WTC11 (cell line): Measurements from ENCODE around the gene DENND4A. TPM values are rescaled to one million over a fixed set of nuclear protein-coding genes. Genes with fewer than 3 reads are reported as not detected.
"Not testable (repeated sequence)": the region's sequence is repeated elsewhere in the genome, so short reads cannot be mapped to it uniquely, and the experiment has no call there.

Experiments
- ATAC-seq: fragments of 200-7000 bp; cut with Tn5 transposase; 2 replicates; pipeline ENCODE4 v1.10.0; 2021; ENCODE audit warnings: mild to moderate bottlenecking, moderate library complexity
- CTCF ChIA-PET: fragments of 300-600 bp; sonication (Branson Sonifier 250); formaldehyde crosslinking; loops from one replicate; lab custom pipeline; 2021; ENCODE audit warnings: antibody characterized with exemption; lab: Charles Lee
- POLR2A ChIA-PET: fragments of 350-600 bp; sonication (Branson Sonifier 250); formaldehyde crosslinking; loops from one replicate; lab custom pipeline; 2021; ENCODE audit warnings: antibody characterized with exemption; lab: Charles Lee
- DNase-seq: peaks from one replicate; pipeline ENCODE4 v3.0.0; 2021; ENCODE audit warnings: low spot score
- H3K27ac Mint-ChIP-seq: 2 replicates; pipeline ENCODE4 v1.8.0; 2021; ENCODE audit warnings: mixed read lengths
- H3K27me3 Mint-ChIP-seq: 2 replicates; pipeline ENCODE4 v1.8.0; 2021; ENCODE audit warnings: low read depth, mild to moderate bottlenecking, moderate library complexity, mixed read lengths
- H3K36me3 Mint-ChIP-seq: 2 replicates; pipeline ENCODE4 v1.8.0; 2021; ENCODE audit warnings: mixed read lengths
- H3K4me1 Mint-ChIP-seq: 2 replicates; pipeline ENCODE4 v1.8.0; 2022; ENCODE audit warnings: mixed read lengths
- H3K4me3 Mint-ChIP-seq: 2 replicates; pipeline ENCODE4 v1.8.0; 2021; ENCODE audit warnings: mild to moderate bottlenecking, moderate library complexity, mixed read lengths
- H3K9me3 Mint-ChIP-seq: 2 replicates; pipeline ENCODE4 v1.8.0; 2021; ENCODE audit warnings: mixed read lengths
- AR ChIP-seq: fragments of 250-450 bp; sonication (Bioruptor Pico); IDR thresholded peaks from 2 replicates; pipeline ENCODE4 v1.9.0; 2021; ENCODE audit warnings: mild to moderate bottlenecking
- CTCF ChIP-seq: fragments of 200-600 bp; IDR thresholded peaks from 2 replicates; pipeline ENCODE4 v1.8.0; 2022; ENCODE audit warnings: antibody characterized with exemption
- E2F4 ChIP-seq: sonication (generic); formaldehyde crosslinking; IDR thresholded peaks from 2 replicates; pipeline ENCODE4 v1.8.1; 2022; ENCODE audit warnings: low read depth, mild to moderate bottlenecking, moderate library complexity, missing genetic modification reagents, borderline replicate concordance
- GRHL2 ChIP-seq: fragments of 250-450 bp; sonication (Bioruptor Pico); IDR thresholded peaks from 2 replicates; pipeline ENCODE4 v1.8.0; 2022; ENCODE audit warnings: mild to moderate bottlenecking, moderate library complexity; ENCODE audit not compliant: insufficient replicate concordance, severe bottlenecking
- KAT7 ChIP-seq: sonication (generic); formaldehyde crosslinking; IDR thresholded peaks from 2 replicates; pipeline ENCODE4 v1.8.1; 2023; ENCODE audit warnings: missing genetic modification reagents, mild to moderate bottlenecking, borderline replicate concordance
- NFE2L1 ChIP-seq: sonication (generic); formaldehyde crosslinking; IDR thresholded peaks from 2 replicates; pipeline ENCODE4 v1.8.1; 2023; ENCODE audit warnings: missing genetic modification reagents
- NR1H2 ChIP-seq: sonication (generic); formaldehyde crosslinking; IDR thresholded peaks from 2 replicates; pipeline ENCODE4 v1.9.0; 2021; ENCODE audit warnings: mild to moderate bottlenecking, moderate library complexity, missing genetic modification reagents
- NR2C2 ChIP-seq: sonication (generic); formaldehyde crosslinking; IDR thresholded peaks from 2 replicates; pipeline ENCODE4 v1.8.0; 2022; ENCODE audit warnings: mild to moderate bottlenecking, missing genetic modification reagents
- RORB ChIP-seq: fragments of 250-450 bp; sonication (Bioruptor Pico); IDR thresholded peaks from 2 replicates; pipeline ENCODE4 v1.9.0; 2021; ENCODE audit warnings: mild to moderate bottlenecking
- SMAD3 ChIP-seq: sonication (generic); formaldehyde crosslinking; IDR thresholded peaks from 2 replicates; pipeline ENCODE4 v1.8.0; 2022; ENCODE audit warnings: missing genetic modification reagents, mild to moderate bottlenecking, borderline replicate concordance
- SMAD4 ChIP-seq: sonication (generic); formaldehyde crosslinking; IDR thresholded peaks from 2 replicates; pipeline ENCODE4 v1.8.0; 2022; ENCODE audit warnings: mild to moderate bottlenecking, missing genetic modification reagents
- SOX15 ChIP-seq: fragments of 250-450 bp; sonication (Bioruptor Pico); IDR thresholded peaks from 2 replicates; pipeline ENCODE4 v1.9.0; 2021; ENCODE audit warnings: mild to moderate bottlenecking
- STAT6 ChIP-seq: sonication (generic); formaldehyde crosslinking; conservative IDR thresholded peaks from 2 replicates; pipeline ENCODE4 v1.8.1; 2023; ENCODE audit warnings: mild to moderate bottlenecking, low read depth, missing genetic modification reagents, moderate library complexity
- TEAD1 ChIP-seq: sonication (generic); formaldehyde crosslinking; IDR thresholded peaks from 2 replicates; pipeline ENCODE4 v1.8.0; 2022; ENCODE audit warnings: mild to moderate bottlenecking, missing genetic modification reagents
- ZBTB43 ChIP-seq: sonication (generic); formaldehyde crosslinking; IDR thresholded peaks from 2 replicates; pipeline ENCODE4 v1.8.1; 2023; ENCODE audit warnings: mild to moderate bottlenecking, missing genetic modification reagents
- ZNF317 ChIP-seq: sonication (generic); formaldehyde crosslinking; IDR thresholded peaks from 2 replicates; pipeline ENCODE4 v1.8.1; 2023; ENCODE audit warnings: low read depth, mild to moderate bottlenecking, moderate library complexity, missing genetic modification reagents, borderline replicate concordance
- ZNF423 ChIP-seq: fragments of 250-450 bp; sonication (Bioruptor Pico); IDR thresholded peaks from 2 replicates; pipeline ENCODE4 v2.1.2; 2022; ENCODE audit warnings: mild to moderate bottlenecking, moderate library complexity
- total RNA-seq: library from RNA; stranded (reverse); gene quantifications from 3 replicates; pipeline ENCODE4 v1.2.3, GENCODE V29; 2021

The DENND4A gene
- total RNA-seq, 1 experiment from 2014 or later = 5.7 TPM

- TF ChIP-seq CTCF (no peak), NFE2L1 (no peak), GRHL2 (no peak), SMAD3 (no peak), RORB (CRISPR knock-in tag) (no peak), NR2C2 (CRISPR knock-in tag) (no peak), ZNF423 (no peak)
Observed at GRCh38 chr15:65811835-65812234, 19.7 kb upstream of the DENND4A start (continued).

- H3K4me3 Mint-ChIP-seq, POLR2A ChIA-PET, CTCF ChIA-PET, H3K4me1 Mint-ChIP-seq, DNase-seq, H3K27ac Mint-ChIP-seq, H3K27me3 Mint-ChIP-seq, ATAC-seq, H3K36me3 Mint-ChIP-seq: not testable (repeated sequence)
- H3K9me3 Mint-ChIP-seq = peaks cover 11% of the 10 kb centered on the region
Observed at GRCh38 chr15:65811011-65811733, 19.1 kb upstream of the DENND4A start.

GRCh38 chr15:65806397-65806796 is 14.3 kb upstream of the DENND4A start:
- POLR2A ChIA-PET = interaction anchor here (0.7 kb wide), 1 partner anchor 47 kb away, joined by 4 read pairs; no protein-coding TSS in a partner anchor

GRCh38 chr15:65805019-65805745 is 13.1 kb upstream of the DENND4A start:
- Mint-ChIP-seq H3K27ac (no peak overlapping the region; the same call in 1 of the 2 replicates), H3K9me3 (no peaks in the 10 kb centered on the region), H3K27me3 (no peaks in the 10 kb centered on the region), H3K4me3 (no peak overlapping the region), H3K36me3 (no peaks in the 10 kb centered on the region), H3K4me1 (peaks cover 7% of the 10 kb centered on the region)
- ChIA-PET CTCF (interaction anchor here (0.5 to 1.7 kb wide), 3 partner anchors 19 to 41 kb away, joined by 3 to 6 read pairs (median 5); no protein-coding TSS in a partner anchor), POLR2A (interaction anchor here (1.2 kb wide), 1 partner anchor 25 kb away, joined by 6 read pairs; no protein-coding TSS in a partner anchor)
- ATAC-seq (no peak), DNase-seq (no peak)
- no peak for TF ChIP-seq SMAD4 (CRISPR knock-in tag)
- TF ChIP-seq E2F4 (CRISPR knock-in tag) = no peak
- TF ChIP-seq NR1H2 (CRISPR knock-in tag) = no peak
- TF ChIP-seq KAT7 = no peak
- TF ChIP-seq SOX15 (CRISPR knock-in tag) = no peak
- no peak for TF ChIP-seq ZBTB43
- TF ChIP-seq AR (CRISPR knock-in tag) = no peak
- no peak for TF ChIP-seq ZNF317 (CRISPR knock-in tag)

More at GRCh38 chr15:65806397-65806796, 14.3 kb upstream of the DENND4A start:
- H3K9me3 Mint-ChIP-seq = peaks cover 5% of the 10 kb centered on the region
- DNase-seq (no peak), ATAC-seq (no peak)
- no peaks in the 10 kb centered on the region for H3K27me3 Mint-ChIP-seq
- H3K36me3 Mint-ChIP-seq = no peaks in the 10 kb centered on the region
- TF ChIP-seq TEAD1 (CRISPR knock-in tag) (no peak), STAT6 (CRISPR knock-in tag) (no peak)
- no peak overlapping the region for H3K4me3 Mint-ChIP-seq
- H3K4me1 Mint-ChIP-seq = peaks cover 3% of the 10 kb centered on the region
- CTCF ChIA-PET = interaction anchor here (0.6 kb wide), 1 partner anchor 309 kb away, joined by 3 read pairs; no protein-coding TSS in a partner anchor
- no peak overlapping the region for H3K27ac Mint-ChIP-seq
